NT2/D1 (cell line): ENCODE data around the gene ANTXR1.

Experiments
- YY1 ChIP-seq: IDR thresholded peaks from 2 replicates; pipeline ENCODE4 v1.6.1; 2011; ENCODE audit not compliant: insufficient read length, insufficient read depth
- ZNF274 ChIP-seq: IDR thresholded peaks from 2 replicates; pipeline ENCODE4 v1.6.1; 2011; ENCODE audit warnings: mild to moderate bottlenecking, low read depth, low read length

- no peak for TF ChIP-seq ZNF274
- TF ChIP-seq YY1 = no peak
These were observed 164.2 kb downstream of the ANTXR1 start for GRCh38 chr2:69177063-69177771.
